ENCODE data around the gene ZNF853.
"Not testable (repeated sequence)": the region's sequence is repeated elsewhere in the genome, so short reads cannot be mapped to it uniquely, and the experiment has no call there.

The ZNF853 gene

GRCh38 chr7:6606866-6607583 lies 8.4 kb upstream of the ZNF853 start:
- no peak for DNase-seq (ENCODE audit: low read depth)

- no peak for DNase-seq (ENCODE audit: low read depth)
These were observed 7.8 kb upstream of the ZNF853 start for GRCh38 chr7:6607651-6608051.

- no peak for DNase-seq (ENCODE audit: low read depth)
These were observed 7.3 kb upstream of the ZNF853 start for GRCh38 chr7:6608081-6608480.

GRCh38 chr7:6608794-6609193 lies 6.6 kb upstream of the ZNF853 start:
- no peak for DNase-seq (ENCODE audit: low read depth)

GRCh38 chr7:6612819-6613218 lies 2.6 kb upstream of the ZNF853 start:
- no peak for DNase-seq (ENCODE audit: low read depth)

DNA sequence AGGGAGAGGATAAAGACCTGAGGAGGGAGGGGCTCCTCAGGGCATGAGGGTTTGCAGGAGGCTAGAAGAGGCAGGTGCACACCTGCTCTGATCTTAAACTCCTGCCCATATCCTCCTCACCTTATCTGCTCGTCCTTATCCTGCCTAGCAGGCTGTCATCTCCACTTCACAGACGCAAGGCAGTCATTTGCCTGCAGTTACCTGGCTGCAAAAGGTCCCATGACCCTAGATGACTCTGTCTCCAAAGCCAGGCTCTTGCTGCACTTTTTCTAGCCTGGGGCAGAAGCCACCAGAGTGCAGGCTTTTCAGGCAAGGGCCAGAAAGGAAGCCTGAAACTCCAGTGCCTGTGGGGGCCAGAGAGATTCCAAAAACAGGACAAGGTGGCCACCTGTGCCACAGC lies 1.7 kb upstream of the ZNF853 start:
- no peak for DNase-seq (ENCODE audit: low read depth)

GRCh38 chr7:6615723-6616555 lies 529 bp downstream of the ZNF853 start:
- DNase-seq (ENCODE audit: low read depth) = no peak

GRCh38 chr7:6616854-6617643 lies 1.6 kb downstream of the ZNF853 start:
- DNase-seq (ENCODE audit: low read depth) = no peak

DNA sequence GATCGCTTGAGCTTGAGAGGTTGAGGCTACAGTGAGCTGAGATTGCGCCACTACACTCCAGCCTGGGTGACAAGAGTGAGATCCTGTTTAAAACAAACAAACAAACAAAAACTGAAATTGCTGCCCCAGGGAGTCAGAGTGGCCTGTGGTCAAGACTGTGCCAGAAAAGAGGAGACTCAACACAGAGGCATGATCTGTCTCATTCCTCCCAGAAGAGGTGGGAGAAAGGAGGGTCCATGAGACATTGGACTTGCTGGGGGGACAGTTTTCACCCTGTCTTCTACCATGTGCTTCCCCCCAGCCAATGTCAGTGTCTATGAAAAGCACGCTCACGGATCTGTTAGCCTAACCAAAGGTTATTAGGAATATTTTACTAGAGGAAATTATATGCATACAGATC lies 3.2 kb downstream of the ZNF853 start:
- DNase-seq (ENCODE audit: low read depth) = no peak

GRCh38 chr7:6619961-6620360 lies 4.6 kb downstream of the ZNF853 start:
- DNase-seq (ENCODE audit: low read depth) = no peak

DNA sequence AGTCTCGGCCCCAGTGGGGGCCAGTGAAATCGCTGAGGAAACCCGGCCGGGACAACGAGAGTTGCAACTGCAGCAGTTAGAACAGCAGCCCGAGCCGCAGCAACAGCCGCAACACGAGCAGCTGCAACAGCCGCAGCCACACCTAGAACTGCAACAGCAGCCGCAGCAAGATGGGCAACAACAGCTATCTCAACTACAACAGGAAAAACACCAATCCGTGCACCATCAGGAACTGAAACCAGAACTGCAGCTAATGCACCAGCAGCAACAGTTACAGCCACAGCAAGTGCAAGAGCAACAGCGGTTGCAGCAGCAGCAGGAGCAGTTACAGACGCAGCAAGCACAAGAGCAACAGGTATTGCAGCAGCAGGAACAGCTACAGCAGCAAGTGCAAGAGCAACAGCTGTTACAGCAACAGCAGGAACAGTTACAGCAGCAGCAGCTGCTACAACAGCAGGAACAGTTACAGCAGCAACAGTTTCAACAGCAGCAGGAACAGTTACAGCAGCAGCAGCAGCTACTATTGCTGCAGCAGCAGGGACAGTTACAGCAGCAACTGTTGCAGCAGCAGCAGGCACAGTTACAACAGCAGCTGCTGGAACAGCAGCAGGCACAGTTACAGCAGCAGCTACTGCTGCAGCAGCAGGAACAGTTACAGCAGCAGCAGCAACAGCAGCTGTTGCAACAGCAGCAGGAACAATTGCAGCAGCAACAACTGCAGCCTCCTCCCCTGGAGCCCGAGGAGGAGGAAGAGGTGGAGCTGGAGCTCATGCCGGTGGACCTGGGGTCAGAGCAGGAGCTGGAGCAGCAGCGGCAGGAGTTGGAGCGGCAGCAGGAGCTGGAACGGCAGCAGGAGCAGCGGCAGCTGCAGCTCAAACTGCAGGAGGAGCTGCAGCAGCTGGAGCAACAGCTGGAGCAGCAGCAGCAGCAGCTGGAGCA lies 6.1 kb downstream of the ZNF853 start:
- no peak for DNase-seq (ENCODE audit: low read depth)

GRCh38 chr7:6622134-6622710 lies 6.8 kb downstream of the ZNF853 start:
- DNase-seq (ENCODE audit: low read depth) = no peak

GRCh38 chr7:6623589-6624245 lies 8.3 kb downstream of the ZNF853 start:
- no peak for DNase-seq (ENCODE audit: low read depth)

DNA sequence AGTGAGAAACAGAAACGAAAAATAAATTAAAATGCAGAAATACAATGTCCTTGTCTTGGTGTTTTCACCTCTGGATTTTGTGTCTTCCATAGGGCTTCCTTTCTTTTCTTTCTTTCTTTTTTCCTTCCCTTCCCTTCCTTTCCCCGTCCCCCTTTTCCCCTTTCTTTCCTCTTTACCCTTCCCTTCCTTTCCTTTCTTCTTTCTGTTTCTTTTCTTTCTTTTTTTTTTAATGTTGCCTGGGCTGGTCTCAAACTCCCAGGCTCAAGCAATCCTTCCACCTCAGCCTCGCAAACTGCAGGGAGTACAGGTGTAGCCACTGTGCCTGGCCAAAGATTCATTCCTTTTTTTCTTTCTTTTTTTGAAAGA lies 8.8 kb downstream of the ZNF853 start:
- DNase-seq (ENCODE audit: low read depth) = no peak

- DNase-seq (ENCODE audit: low read depth) = no peak
These were observed 12.6 kb downstream of the ZNF853 start for GRCh38 chr7:6628045-6628444.

DNA sequence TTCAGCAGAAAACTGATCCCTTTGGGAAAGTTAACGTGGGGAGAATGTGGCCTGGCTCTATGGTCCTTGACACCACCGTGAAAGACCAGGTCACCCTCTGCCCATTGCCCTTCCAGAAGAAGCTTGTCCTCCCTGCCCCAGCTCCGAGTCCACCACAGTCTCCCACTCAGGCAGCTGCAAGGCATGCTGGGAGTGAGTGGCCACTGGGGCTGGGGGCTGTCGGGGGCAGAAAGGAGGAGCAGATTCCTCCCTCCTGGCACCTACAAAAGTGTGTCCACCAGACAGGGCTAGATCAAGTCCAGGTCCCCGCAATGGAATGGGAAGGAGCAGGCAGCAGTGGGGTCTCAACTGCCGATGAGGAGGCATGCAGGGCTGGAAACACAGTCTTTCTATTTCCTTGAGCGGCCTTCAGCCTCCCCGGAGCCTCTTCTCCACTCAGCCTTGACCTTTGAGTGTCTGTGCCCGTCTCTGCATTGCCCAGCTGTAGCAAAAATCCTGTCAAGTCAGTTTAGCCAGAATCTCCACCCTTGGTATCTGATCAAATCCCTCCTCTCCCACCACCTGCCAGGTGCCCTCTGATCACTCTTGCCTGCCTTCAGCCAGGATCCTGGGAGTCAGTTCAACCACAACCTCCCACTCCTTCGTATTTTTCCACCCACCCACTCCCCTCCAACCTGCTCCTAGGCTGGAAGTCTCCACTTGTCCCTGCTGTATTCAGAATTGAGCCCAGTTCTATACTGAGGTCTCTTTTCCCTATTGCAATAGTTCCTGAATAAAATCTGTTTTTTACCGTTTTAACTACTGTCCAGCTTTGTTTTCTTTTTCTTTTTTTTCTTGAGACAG lies 14.8 kb downstream of the ZNF853 start:
- DNase-seq (ENCODE audit: low read depth) = no peak

DNA sequence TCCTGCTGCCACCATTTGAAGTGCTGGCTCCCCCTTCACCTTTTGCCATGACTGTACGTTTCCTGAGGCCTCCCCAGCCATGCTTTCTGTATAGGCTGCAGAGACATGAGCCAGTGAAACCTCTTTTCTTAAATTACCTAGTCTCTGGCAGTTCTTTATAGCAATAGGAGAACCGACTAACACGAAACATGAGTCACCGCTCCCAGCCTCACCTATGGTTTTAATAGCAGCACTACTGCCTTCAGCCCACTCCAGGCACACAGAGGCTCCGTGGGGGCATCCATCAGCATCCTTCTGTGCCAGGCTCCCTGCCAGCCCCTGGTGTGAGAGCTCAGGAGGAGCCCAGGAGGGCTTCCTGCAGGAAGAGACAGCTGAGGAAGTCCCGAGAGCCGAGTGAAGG lies 16.2 kb downstream of the ZNF853 start:
- DNase-seq (ENCODE audit: low read depth) = no peak

DNA sequence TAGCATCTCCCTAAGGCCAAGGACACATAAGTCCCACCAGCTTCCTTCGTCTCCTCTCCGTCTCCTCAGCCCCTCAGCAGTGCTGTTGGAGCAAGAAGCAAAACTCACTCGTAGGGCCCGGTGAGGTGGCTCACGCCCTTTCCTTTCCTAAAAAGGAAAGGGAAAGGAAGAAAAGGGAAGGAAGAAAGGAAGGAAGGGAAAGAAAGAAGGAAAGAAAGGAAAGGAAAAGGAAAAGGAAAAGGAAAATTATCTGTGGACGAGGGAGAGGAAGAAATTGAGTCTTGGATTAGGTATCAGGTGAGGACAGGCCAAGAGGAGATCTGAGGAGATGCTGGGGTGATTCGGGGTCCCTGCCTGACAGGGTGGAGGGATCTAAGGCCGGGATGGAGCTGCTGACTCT lies 18.6 kb downstream of the ZNF853 start:
- no peak for DNase-seq (ENCODE audit: low read depth)

GRCh38 chr7:6634971-6635370 lies 19.6 kb downstream of the ZNF853 start:
- DNase-seq (ENCODE audit: low read depth) = not testable (repeated sequence)
